Lower leg skin (tissue), 3 donors: ENCODE data around the gene DIO1.

Experiments
- POLR2A ChIP-seq, 2 donors: fragments of 450-650 bp; IDR thresholded peaks; one replicate each; pipeline ENCODE4 v1.6.1; 2016 to 2017; ENCODE audit warnings: antibody characterized with exemption in 2 of 2, mild to moderate bottlenecking in 1 of 2, moderate library complexity in 1 of 2
- TF ChIP-seq, protein P1 (sequence below), 3 donors: fragments of 450-650 bp; IDR thresholded peaks; one replicate each; pipeline ENCODE4 v1.5.1; 2016; ENCODE audit warnings: antibody characterized with exemption in 3 of 3, mild to moderate bottlenecking in 3 of 3, moderate library complexity in 2 of 3

DNA sequence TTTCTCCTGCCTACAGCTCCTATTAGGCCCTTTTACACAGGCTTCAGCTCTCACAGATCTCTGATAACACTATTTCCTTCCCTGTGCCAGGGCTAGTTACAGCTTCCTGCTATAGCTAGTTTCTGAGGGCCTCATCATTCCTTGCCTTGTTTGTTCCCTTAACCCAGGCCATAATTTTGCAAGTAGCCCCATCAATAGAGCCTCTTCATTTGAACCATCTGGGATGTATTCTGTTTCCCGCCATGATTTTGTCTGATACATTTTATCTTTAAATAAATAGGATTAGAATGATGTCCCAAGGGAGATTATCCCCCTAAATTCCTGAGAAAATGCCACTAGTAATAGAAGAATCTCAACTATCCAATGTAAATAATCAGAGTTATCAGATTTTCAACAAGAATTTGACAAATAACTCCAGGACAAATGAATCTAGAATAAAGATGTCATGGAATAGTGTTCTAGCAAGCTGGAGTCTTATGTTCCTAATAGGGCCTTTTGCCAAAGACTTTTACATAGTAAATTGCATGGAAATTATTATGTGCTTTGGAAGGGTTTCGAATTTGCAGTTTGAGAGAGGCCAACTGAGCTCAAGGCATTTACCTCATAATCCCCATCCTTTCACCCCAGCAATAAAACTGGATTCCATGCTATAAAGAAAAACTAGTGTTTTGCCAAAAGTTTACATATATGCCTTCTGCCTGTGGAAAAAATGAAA lies 35.4 kb downstream of the DIO1 start:
- TF ChIP-seq POLR2A (IDR thresholded peaks at IDR 0.05) = no peak
- TF ChIP-seq, protein P1, sequence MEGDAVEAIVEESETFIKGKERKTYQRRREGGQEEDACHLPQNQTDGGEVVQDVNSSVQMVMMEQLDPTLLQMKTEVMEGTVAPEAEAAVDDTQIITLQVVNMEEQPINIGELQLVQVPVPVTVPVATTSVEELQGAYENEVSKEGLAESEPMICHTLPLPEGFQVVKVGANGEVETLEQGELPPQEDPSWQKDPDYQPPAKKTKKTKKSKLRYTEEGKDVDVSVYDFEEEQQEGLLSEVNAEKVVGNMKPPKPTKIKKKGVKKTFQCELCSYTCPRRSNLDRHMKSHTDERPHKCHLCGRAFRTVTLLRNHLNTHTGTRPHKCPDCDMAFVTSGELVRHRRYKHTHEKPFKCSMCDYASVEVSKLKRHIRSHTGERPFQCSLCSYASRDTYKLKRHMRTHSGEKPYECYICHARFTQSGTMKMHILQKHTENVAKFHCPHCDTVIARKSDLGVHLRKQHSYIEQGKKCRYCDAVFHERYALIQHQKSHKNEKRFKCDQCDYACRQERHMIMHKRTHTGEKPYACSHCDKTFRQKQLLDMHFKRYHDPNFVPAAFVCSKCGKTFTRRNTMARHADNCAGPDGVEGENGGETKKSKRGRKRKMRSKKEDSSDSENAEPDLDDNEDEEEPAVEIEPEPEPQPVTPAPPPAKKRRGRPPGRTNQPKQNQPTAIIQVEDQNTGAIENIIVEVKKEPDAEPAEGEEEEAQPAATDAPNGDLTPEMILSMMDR (IDR thresholded peaks at IDR 0.05) = no peak
